ENCODE results near the gene MCRS1.

MCRS1 gene

GRCh38 chr12:49565406-49566265 is 2.3 kb downstream of the MCRS1 start:
- H3K23ac ChIP-seq (ENCODE audit: low read depth, low read length, poor library complexity), result no peak overlapping the region
- H3K27ac ChIP-seq (replicated peaks; ENCODE audit: low read length), result no peak overlapping the region
- no CpG with 5 or more reads among the region's 12 CpGs for WGBS, 2 donors (ENCODE audit: extremely low coverage in 2 of 2, insufficient read length in 2 of 2, insufficient replicate concordance in 1 of 2)
- no peak overlapping the region for H3K9ac ChIP-seq (ENCODE audit: low read depth, low read length, poor library complexity)
- H3K9me3 ChIP-seq (replicated peaks in 1 of 2; ENCODE audit: control insufficient read depth in 2 of 2, insufficient read depth in 1 of 2, low read depth in 1 of 2, low read length in 2 of 2), result no peaks in the 10 kb centered on the region
- no peak overlapping the region for H2BK15ac ChIP-seq (ENCODE audit: low read length)
- H3K4me3 ChIP-seq (ENCODE audit: low read length in 2 of 2), result no peak overlapping the region
- peaks cover 16% of the 10 kb centered on the region for H3K79me1 ChIP-seq (ENCODE audit: low read depth, low read length)
- no peak overlapping the region for H3K4ac ChIP-seq (ENCODE audit: low read length)
- H4K8ac ChIP-seq (ENCODE audit: low read depth, low read length), result no peak overlapping the region
- no peak overlapping the region for H3K18ac ChIP-seq (ENCODE audit: low read length)
- no peak overlapping the region for H2AK5ac ChIP-seq (ENCODE audit: low read depth, low read length)
- H4K91ac ChIP-seq (ENCODE audit: low read depth, low read length, poor library complexity), result no peak overlapping the region
- no peak overlapping the region for H2BK5ac ChIP-seq (ENCODE audit: low read length)
- no peak overlapping the region for H3K4me2 ChIP-seq (ENCODE audit: insufficient read depth, low read length, poor library complexity, severe bottlenecking)
- no peak overlapping the region for H3K14ac ChIP-seq (ENCODE audit: low read length)
- H2BK12ac ChIP-seq (ENCODE audit: low read length), result no peak overlapping the region
- H3K4me1 ChIP-seq (ENCODE audit: control insufficient read depth in 2 of 2, insufficient read depth in 1 of 2, low read depth in 1 of 2, low read length in 2 of 2), result peaks cover 1 to 3% of the 10 kb centered on the region in 2 donors
- H3K36me3 ChIP-seq (replicated peaks in 1 of 2; ENCODE audit: control insufficient read depth in 2 of 2, insufficient read depth in 2 of 2, low read length in 2 of 2), result peaks cover 43 to 59% of the 10 kb centered on the region in 2 donors
- H2BK120ac ChIP-seq (ENCODE audit: low read depth, low read length), result no peak overlapping the region
- DNase-seq (ENCODE audit: low spot score), result no peak
- H3K27me3 ChIP-seq (ENCODE audit: control insufficient read depth in 3 of 3, insufficient read depth in 3 of 3, low read depth in 1 of 3, low read length in 3 of 3), result no peaks in the 10 kb centered on the region
- H2AFZ ChIP-seq (ENCODE audit: low read length), result no peak overlapping the region

- H2BK5ac ChIP-seq (ENCODE audit: low read length), result no peak overlapping the region
- no peak overlapping the region for H2BK120ac ChIP-seq (ENCODE audit: low read depth, low read length)
- no peak overlapping the region for H3K9ac ChIP-seq (ENCODE audit: low read depth, low read length, poor library complexity)
- H3K4me1 ChIP-seq (ENCODE audit: control insufficient read depth in 2 of 2, insufficient read depth in 1 of 2, low read depth in 1 of 2, low read length in 2 of 2), result peaks cover 1 to 3% of the 10 kb centered on the region in 2 donors
- H2BK15ac ChIP-seq (ENCODE audit: low read length), result no peak overlapping the region
- H3K18ac ChIP-seq (ENCODE audit: low read length), result no peak overlapping the region
- no peak for DNase-seq (ENCODE audit: low spot score)
- H4K91ac ChIP-seq (ENCODE audit: low read depth, low read length, poor library complexity), result no peak overlapping the region
- no peak overlapping the region for H3K4ac ChIP-seq (ENCODE audit: low read length)
- H3K27me3 ChIP-seq (ENCODE audit: control insufficient read depth in 3 of 3, insufficient read depth in 3 of 3, low read depth in 1 of 3, low read length in 3 of 3), result no peaks in the 10 kb centered on the region
- H3K4me3 ChIP-seq (ENCODE audit: low read length in 2 of 2), result no peak overlapping the region
- H2BK12ac ChIP-seq (ENCODE audit: low read length), result no peak overlapping the region
- no peak overlapping the region for H3K27ac ChIP-seq (replicated peaks; ENCODE audit: low read length)
- H2AFZ ChIP-seq (ENCODE audit: low read length), result no peak overlapping the region
- no peak overlapping the region for H3K4me2 ChIP-seq (ENCODE audit: insufficient read depth, low read length, poor library complexity, severe bottlenecking)
- no peak overlapping the region for H2AK5ac ChIP-seq (ENCODE audit: low read depth, low read length)
- H3K14ac ChIP-seq (ENCODE audit: low read length), result no peak overlapping the region
- no peak overlapping the region for H4K8ac ChIP-seq (ENCODE audit: low read depth, low read length)
- no CpG with 5 or more reads among the region's 8 CpGs for WGBS, 2 donors (ENCODE audit: extremely low coverage in 2 of 2, insufficient read length in 2 of 2, insufficient replicate concordance in 1 of 2)
- no peaks in the 10 kb centered on the region for H3K9me3 ChIP-seq (replicated peaks in 1 of 2; ENCODE audit: control insufficient read depth in 2 of 2, insufficient read depth in 1 of 2, low read depth in 1 of 2, low read length in 2 of 2)
- H3K36me3 ChIP-seq (replicated peaks in 1 of 2; ENCODE audit: control insufficient read depth in 2 of 2, insufficient read depth in 2 of 2, low read length in 2 of 2), result peaks cover 50 to 61% of the 10 kb centered on the region in 2 donors
- no peak overlapping the region for H3K23ac ChIP-seq (ENCODE audit: low read depth, low read length, poor library complexity)
- H3K79me1 ChIP-seq (ENCODE audit: low read depth, low read length), result peaks cover 17% of the 10 kb centered on the region
Observed at GRCh38 chr12:49564686-49565405, 3.1 kb downstream of the MCRS1 start.

GRCh38 chr12:49563951-49564685 is 3.8 kb downstream of the MCRS1 start:
- WGBS, 2 donors (ENCODE audit: extremely low coverage in 2 of 2, insufficient read length in 2 of 2, insufficient replicate concordance in 1 of 2), result no CpG with 5 or more reads among the region's 14 CpGs
- H3K18ac ChIP-seq (ENCODE audit: low read length), result no peak overlapping the region
- no peak overlapping the region for H2BK120ac ChIP-seq (ENCODE audit: low read depth, low read length)
- H3K4ac ChIP-seq (ENCODE audit: low read length), result no peak overlapping the region
- no peaks in the 10 kb centered on the region for H3K9me3 ChIP-seq (replicated peaks in 1 of 2; ENCODE audit: control insufficient read depth in 2 of 2, insufficient read depth in 1 of 2, low read depth in 1 of 2, low read length in 2 of 2)
- no peak overlapping the region for H3K4me3 ChIP-seq (ENCODE audit: low read length in 2 of 2)
- no peak overlapping the region for H2BK5ac ChIP-seq (ENCODE audit: low read length)
- H3K4me1 ChIP-seq (ENCODE audit: control insufficient read depth in 2 of 2, insufficient read depth in 1 of 2, low read depth in 1 of 2, low read length in 2 of 2), result peaks cover 1 to 3% of the 10 kb centered on the region in 2 donors
- H3K9ac ChIP-seq (ENCODE audit: low read depth, low read length, poor library complexity), result no peak overlapping the region
- no peak overlapping the region for H2AK5ac ChIP-seq (ENCODE audit: low read depth, low read length)
- H4K8ac ChIP-seq (ENCODE audit: low read depth, low read length), result no peak overlapping the region
- H3K79me1 ChIP-seq (ENCODE audit: low read depth, low read length), result peaks cover 19% of the 10 kb centered on the region
- DNase-seq (ENCODE audit: low spot score), result no peak
- H4K91ac ChIP-seq (ENCODE audit: low read depth, low read length, poor library complexity), result no peak overlapping the region
- peaks cover 56 to 68% of the 10 kb centered on the region in 2 donors for H3K36me3 ChIP-seq (replicated peaks in 1 of 2; ENCODE audit: control insufficient read depth in 2 of 2, insufficient read depth in 2 of 2, low read length in 2 of 2)
- no peak overlapping the region for H3K4me2 ChIP-seq (ENCODE audit: insufficient read depth, low read length, poor library complexity, severe bottlenecking)
- no peak overlapping the region for H2BK15ac ChIP-seq (ENCODE audit: low read length)
- no peak overlapping the region for H3K27ac ChIP-seq (replicated peaks; ENCODE audit: low read length)
- no peak overlapping the region for H2BK12ac ChIP-seq (ENCODE audit: low read length)
- H2AFZ ChIP-seq (ENCODE audit: low read length), result no peak overlapping the region
- H3K27me3 ChIP-seq (ENCODE audit: control insufficient read depth in 3 of 3, insufficient read depth in 3 of 3, low read depth in 1 of 3, low read length in 3 of 3), result no peaks in the 10 kb centered on the region
- H3K23ac ChIP-seq (ENCODE audit: low read depth, low read length, poor library complexity), result no peak overlapping the region
- no peak overlapping the region for H3K14ac ChIP-seq (ENCODE audit: low read length)
